ENCODE measurements around the gene PAX8. TPM values are rescaled to one million over a fixed set of nuclear protein-coding genes. Genes with fewer than 3 reads are reported as not detected.

The PAX8 gene
- total and polyA plus RNA-seq, 12 donors = 0.08 to 2.0 (median 0.41) TPM; not detected in 3

DNA sequence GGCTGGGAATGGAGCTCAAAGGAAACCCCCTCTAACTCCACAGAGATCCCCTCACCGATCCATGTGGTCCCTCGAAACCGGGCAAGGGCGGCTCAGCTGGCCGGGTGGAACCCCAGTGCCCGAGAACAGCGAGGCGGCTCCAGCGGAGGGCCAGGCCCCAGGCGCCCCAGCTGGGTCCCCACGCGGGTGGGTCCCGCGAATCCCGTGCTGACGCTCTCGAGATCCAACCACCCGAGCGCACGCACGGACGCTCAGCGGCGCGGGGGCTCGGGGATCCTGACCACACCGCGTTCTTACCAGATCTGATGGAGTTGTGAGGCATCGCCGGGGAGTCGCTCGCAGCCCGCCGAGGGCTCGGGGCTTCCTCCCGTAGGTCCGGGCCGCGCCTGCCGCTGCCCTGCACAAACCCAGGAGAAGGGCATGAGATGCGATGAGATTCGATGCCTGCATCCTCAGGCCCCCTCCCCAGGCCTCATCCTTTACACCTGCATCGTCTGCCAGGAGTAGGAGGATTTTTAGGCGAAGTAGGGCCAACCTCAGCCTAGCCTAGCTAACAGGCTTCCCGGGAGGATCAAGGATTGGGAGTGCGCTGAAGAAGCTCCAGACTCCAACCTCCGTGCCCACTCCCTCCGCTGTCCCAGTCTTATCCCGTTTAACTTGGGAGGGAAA is 514 bp downstream of the PAX8 start:
- Histone ChIP-seq H3K4me3 (peak overlapping the region in 2 of 10 donors; percentile 13 to 37), H3K4me1 (peaks cover 5 to 31% (median 22%) of the 10 kb centered on the region in 9 donors), H3K27ac (no peak overlapping the region), H3K9me3 (no peaks in the 10 kb centered on the region), H3K36me3 (no peaks in the 10 kb centered on the region), H3K27me3 (peaks cover 18 to 78% (median 57%) of the 10 kb centered on the region in 7 donors)
- intact Hi-C loops (cut with DNase I) = no loop called here
- TF ChIP-seq, protein P1, sequence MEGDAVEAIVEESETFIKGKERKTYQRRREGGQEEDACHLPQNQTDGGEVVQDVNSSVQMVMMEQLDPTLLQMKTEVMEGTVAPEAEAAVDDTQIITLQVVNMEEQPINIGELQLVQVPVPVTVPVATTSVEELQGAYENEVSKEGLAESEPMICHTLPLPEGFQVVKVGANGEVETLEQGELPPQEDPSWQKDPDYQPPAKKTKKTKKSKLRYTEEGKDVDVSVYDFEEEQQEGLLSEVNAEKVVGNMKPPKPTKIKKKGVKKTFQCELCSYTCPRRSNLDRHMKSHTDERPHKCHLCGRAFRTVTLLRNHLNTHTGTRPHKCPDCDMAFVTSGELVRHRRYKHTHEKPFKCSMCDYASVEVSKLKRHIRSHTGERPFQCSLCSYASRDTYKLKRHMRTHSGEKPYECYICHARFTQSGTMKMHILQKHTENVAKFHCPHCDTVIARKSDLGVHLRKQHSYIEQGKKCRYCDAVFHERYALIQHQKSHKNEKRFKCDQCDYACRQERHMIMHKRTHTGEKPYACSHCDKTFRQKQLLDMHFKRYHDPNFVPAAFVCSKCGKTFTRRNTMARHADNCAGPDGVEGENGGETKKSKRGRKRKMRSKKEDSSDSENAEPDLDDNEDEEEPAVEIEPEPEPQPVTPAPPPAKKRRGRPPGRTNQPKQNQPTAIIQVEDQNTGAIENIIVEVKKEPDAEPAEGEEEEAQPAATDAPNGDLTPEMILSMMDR (IDR thresholded peaks at IDR 0.05) = no peak
- ATAC-seq (peak in 1 of 8 donors; percentile 39), DNase-seq (no peak)
- 16 to 17% methylated on average over 44 to 49 of the region's 49 CpGs for WGBS, 2 donors

DNA sequence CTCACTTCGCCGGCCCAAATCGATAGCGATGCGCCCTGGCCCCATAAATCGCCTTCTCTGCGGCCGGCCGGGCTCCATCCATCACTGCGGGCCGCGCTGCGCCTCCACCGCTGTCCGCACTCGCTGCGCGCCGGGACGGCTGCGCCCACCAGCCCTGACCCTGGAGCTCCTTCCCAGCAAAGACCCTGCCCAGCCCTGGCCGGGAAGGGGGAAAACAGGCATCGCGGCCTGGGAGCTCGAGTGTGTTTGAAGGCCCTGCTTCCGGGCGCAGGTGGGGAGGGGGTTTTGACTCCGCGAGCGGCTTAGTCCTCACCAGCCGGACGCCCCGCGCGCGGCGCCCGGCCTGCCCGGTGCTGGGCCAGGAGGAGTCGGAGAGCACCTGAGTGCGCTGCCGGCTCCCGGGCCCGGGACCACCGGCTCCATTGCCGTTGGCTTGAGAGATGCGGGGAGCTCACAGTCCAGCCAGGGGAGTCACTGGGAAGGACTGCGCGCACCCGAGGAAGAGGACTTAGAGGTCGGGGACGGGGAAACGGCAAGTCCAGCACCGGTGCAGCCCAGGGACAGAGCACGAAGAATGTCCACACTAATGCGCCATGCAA is 1.1 kb downstream of the PAX8 start:
- Histone ChIP-seq H3K36me3 (no peaks in the 10 kb centered on the region), H3K27me3 (peaks cover 18 to 84% (median 63%) of the 10 kb centered on the region in 7 donors), H3K4me1 (peaks cover 2 to 26% (median 17%) of the 10 kb centered on the region in 9 donors), H3K9me3 (no peaks in the 10 kb centered on the region), H3K4me3 (peak overlapping the region in 6 of 10 donors; percentile 13 to 37 (median 20)), H3K27ac (no peak overlapping the region)
- ATAC-seq (peak in 3 of 8 donors; percentile 24 to 38 (median 37)), DNase-seq (no peak)
- intact Hi-C loops (cut with DNase I) = no loop called here
- TF ChIP-seq, protein P1 (IDR thresholded peaks at IDR 0.05) = no peak
- 1 to 3% methylated on average over 56 of the region's 56 CpGs for WGBS, 2 donors

DNA sequence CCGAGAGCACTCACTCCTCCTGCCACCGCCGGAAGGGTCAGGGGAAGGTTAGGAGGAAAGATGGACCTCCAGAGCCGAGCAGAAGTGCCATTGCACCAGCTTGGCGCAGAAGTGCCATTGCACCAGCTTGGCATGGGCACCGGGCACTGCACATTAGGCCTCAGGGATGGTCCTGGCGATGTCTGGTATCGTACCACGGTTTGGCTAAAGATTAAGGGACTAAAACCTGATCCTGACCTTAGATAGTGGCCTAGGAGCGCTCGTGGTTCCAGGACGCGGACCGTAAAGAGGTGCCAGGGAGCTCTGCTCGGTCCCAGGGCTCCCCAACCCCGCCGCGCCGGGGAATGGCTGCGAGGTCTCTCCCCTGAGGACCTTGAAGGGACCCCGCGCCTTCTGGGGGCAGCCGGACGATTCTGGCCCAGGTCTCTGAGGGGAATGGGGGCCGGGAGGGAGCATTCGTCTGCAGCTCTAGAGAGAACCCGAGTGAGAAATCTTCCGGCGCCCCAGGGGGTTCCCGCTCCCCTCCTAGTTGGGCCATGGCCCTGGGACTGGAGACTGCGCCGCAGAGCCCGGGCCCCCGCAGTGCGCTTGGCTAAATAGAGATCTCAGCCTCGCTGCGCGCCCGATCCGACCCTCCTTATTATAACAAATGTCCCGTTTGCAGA is 1.8 kb downstream of the PAX8 start:
- DNase-seq = no peak
- WGBS, 2 donors = 2 to 5% methylated on average over 41 of the region's 41 CpGs
- peaks cover 18 to 91% (median 70%) of the 10 kb centered on the region in 7 donors for H3K27me3 ChIP-seq
- H3K4me3 ChIP-seq = peak overlapping the region in 5 of 10 donors; percentile 3 to 37 (median 18)
- peak in 2 of 8 donors; percentile 10 to 27 for ATAC-seq
- TF ChIP-seq, protein P1 (IDR thresholded peaks at IDR 0.05) = no peak
- intact Hi-C loops (cut with DNase I) = no loop called here
- no peaks in the 10 kb centered on the region for H3K36me3 ChIP-seq
- no peaks in the 10 kb centered on the region for H3K9me3 ChIP-seq
- no peak overlapping the region for H3K27ac ChIP-seq
- H3K4me1 ChIP-seq = peaks cover 2 to 26% (median 17%) of the 10 kb centered on the region in 9 donors

DNA sequence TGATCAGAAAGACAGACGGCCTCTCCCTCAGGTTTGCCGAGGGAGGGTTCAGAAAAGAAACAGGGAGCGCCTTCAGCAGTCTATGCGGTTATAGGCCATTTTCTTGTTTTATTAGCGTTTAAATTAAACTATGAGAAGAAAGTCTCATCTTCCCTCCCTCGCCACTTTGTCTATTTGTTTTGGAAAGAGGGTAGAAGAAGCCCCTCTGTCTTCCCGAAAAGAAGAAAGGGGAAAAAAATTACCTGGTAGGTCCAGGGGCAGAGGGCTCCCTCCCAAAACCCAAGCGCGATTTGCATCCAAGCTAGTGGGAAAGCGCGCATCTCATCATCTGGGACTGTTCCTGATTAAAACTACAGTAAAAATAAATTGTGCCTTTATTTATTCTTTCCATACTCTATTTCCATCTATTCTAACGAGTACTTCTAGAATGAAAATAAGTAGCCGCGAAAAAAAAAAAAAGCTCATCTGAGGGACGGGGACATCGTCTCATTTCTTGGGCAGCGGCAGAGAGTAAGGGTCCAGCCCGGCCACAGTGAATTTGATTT is 2.4 kb downstream of the PAX8 start:
- no peaks in the 10 kb centered on the region for H3K9me3 ChIP-seq
- H3K27me3 ChIP-seq = peaks cover 18 to 97% (median 76%) of the 10 kb centered on the region in 7 donors

More for the DNA sequence above, 2.4 kb downstream of the PAX8 start:
- Histone ChIP-seq H3K4me3 (no peak overlapping the region), H3K4me1 (peaks cover 2 to 26% (median 17%) of the 10 kb centered on the region in 9 donors), H3K36me3 (no peaks in the 10 kb centered on the region), H3K27ac (no peak overlapping the region)
- TF ChIP-seq, protein P1 (IDR thresholded peaks at IDR 0.05) = no peak
- ATAC-seq (no peak), DNase-seq (no peak)
- 6 to 11% methylated on average over 18 of the region's 18 CpGs for WGBS, 2 donors
- intact Hi-C loops (cut with DNase I) = no loop called here
